Prostate gland (tissue), 2 donors: ENCODE data around the gene LRRC2. TPM values are rescaled to one million over a fixed set of nuclear protein-coding genes. Genes with fewer than 3 reads are reported as not detected.

ENCODE experiments used
- DNase-seq: peaks from one replicate; pipeline ENCODE4 v3.0.0-alpha.2; 2019; ENCODE audit warnings: low spot score
- H3K27ac ChIP-seq, 2 donors: fragments of 200-600 bp; sonication (generic); 2 replicates each; pipeline ENCODE4 v1.5.1; 2017 to 2019
- H3K27me3 ChIP-seq: fragments of 200-600 bp; sonication (generic); replicated peaks from 2 replicates; pipeline ENCODE4 v1.5.1; 2019; ENCODE audit not compliant: insufficient read depth
- H3K36me3 ChIP-seq, 2 donors: fragments of 200-600 bp; sonication (generic); 1 replicate in 1 of 2; 2 replicates in 1 of 2; pipeline versions ENCODE4 v1.5.1 to v1.8.1; 2017 to 2019
- H3K4me1 ChIP-seq: fragments of 200-600 bp; sonication (generic); replicated peaks from 2 replicates; pipeline ENCODE4 v1.5.1; 2019
- H3K4me3 ChIP-seq, 2 donors: fragments of 200-600 bp; sonication (generic); 2 replicates each; pipeline ENCODE4 v1.5.1; 2017 to 2019
- H3K9me3 ChIP-seq: fragments of 200-600 bp; sonication (generic); 2 replicates; pipeline ENCODE4 v1.5.1; 2017
- POLR2A ChIP-seq: fragments of 450-650 bp; IDR thresholded peaks from one replicate; pipeline ENCODE4 v1.6.1; 2016; ENCODE audit warnings: antibody characterized with exemption, mild to moderate bottlenecking
- POLR2AphosphoS5 ChIP-seq: sonication (generic); formaldehyde crosslinking; IDR thresholded peaks from one replicate; pipeline ENCODE4 v1.6.1; 2017; ENCODE audit warnings: antibody characterized with exemption
- WGBS: methylation state at CpG from one replicate; pipeline ENCODE4 v1.1.5; 2018; 5-methylcytosine and 5-hydroxymethylcytosine counted together
- intact Hi-C: fragments of 100-400 bp; cut with DNase I; formaldehyde crosslinking; loops from one replicate; pipeline ENCODE4 v1.14.2; 2022
- total RNA-seq, 2 donors: library from RNA; depleted of rRNA; stranded (reverse); fragments of >200 nt; gene quantifications; one replicate each; pipeline ENCODE4 v1.1.0, GENCODE V29; 2016
- TF ChIP-seq, protein P1 (sequence below), 4 experiments: fragments of 200-600 bp in 2 of 4; fragments of 450-650 bp in 2 of 4; sonication (generic) in 2 of 4; IDR thresholded peaks; 1 replicate in 3 of 4; 2 replicates in 1 of 4; pipeline ENCODE4 v1.5.1; 2016 to 2019; ENCODE audit warnings: antibody characterized with exemption in 4 of 4, mild to moderate bottlenecking in 2 of 4, moderate library complexity in 2 of 4

The LRRC2 gene
- total RNA-seq, 2 donors from 2014 or later: 0.45 to 1.6 TPM

DNA sequence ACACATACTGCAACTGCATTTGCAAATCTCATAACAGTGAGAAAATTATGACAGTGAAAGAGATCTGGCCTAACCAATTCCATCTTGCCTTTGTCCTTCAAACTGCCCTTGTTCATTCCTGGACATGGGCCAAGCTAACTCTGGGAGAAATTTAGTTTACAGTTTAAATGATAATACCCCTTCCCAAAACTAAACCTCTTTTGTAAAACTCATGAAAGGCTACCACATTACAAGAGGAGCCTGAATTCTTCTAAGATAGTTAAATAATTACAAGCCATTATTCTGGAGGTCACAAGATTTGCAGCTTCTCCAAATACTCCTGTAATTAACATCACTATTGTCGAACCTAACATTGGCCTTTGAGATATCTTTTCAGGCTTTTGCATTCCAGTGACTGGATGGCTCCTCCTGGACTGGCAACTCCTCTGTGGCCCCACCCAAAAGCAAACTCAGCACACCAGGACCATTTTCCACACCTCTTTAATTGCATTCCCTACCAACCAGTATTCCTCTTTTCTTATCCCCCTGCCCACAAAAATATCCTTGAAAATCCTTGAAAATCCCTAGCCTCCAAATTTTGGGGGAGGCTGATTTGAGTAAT lies 37.4 kb upstream of the LRRC2 start:
- Histone ChIP-seq H3K27ac (no peak overlapping the region), H3K4me3 (no peak overlapping the region), H3K27me3 (no peaks in the 10 kb centered on the region), H3K4me1 (no peaks in the 10 kb centered on the region), H3K36me3 (no peaks in the 10 kb centered on the region), H3K9me3 (no peaks in the 10 kb centered on the region)
- intact Hi-C loops: no loop called here
- no peak for DNase-seq
- 43% methylated on average over 1 of the region's 1 CpG for WGBS
- TF ChIP-seq POLR2AphosphoS5: no peak
- TF ChIP-seq POLR2A: no peak
- TF ChIP-seq, protein P1, sequence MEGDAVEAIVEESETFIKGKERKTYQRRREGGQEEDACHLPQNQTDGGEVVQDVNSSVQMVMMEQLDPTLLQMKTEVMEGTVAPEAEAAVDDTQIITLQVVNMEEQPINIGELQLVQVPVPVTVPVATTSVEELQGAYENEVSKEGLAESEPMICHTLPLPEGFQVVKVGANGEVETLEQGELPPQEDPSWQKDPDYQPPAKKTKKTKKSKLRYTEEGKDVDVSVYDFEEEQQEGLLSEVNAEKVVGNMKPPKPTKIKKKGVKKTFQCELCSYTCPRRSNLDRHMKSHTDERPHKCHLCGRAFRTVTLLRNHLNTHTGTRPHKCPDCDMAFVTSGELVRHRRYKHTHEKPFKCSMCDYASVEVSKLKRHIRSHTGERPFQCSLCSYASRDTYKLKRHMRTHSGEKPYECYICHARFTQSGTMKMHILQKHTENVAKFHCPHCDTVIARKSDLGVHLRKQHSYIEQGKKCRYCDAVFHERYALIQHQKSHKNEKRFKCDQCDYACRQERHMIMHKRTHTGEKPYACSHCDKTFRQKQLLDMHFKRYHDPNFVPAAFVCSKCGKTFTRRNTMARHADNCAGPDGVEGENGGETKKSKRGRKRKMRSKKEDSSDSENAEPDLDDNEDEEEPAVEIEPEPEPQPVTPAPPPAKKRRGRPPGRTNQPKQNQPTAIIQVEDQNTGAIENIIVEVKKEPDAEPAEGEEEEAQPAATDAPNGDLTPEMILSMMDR (IDR thresholded peaks at IDR 0.05): no peak

GRCh38 chr3:46599590-46599989 lies 33.5 kb upstream of the LRRC2 start:
- intact Hi-C loops: no loop called here
- whole genome bisulfite sequencing: 90% methylated on average over 5 of the region's 5 CpGs
- Histone ChIP-seq H3K27ac (no peak overlapping the region), H3K4me3 (no peak overlapping the region), H3K27me3 (no peaks in the 10 kb centered on the region), H3K9me3 (no peaks in the 10 kb centered on the region), H3K36me3 (no peaks in the 10 kb centered on the region), H3K4me1 (no peaks in the 10 kb centered on the region)
- DNase-seq: no peak
- TF ChIP-seq POLR2AphosphoS5: no peak
- TF ChIP-seq, protein P1 (IDR thresholded peaks at IDR 0.05): no peak
- TF ChIP-seq POLR2A: no peak

- H3K27ac ChIP-seq: no peak overlapping the region
- 84% methylated on average over 8 of the region's 8 CpGs for WGBS
- no peaks in the 10 kb centered on the region for H3K27me3 ChIP-seq
- H3K4me1 ChIP-seq: no peaks in the 10 kb centered on the region
- H3K4me3 ChIP-seq: no peak overlapping the region
- TF ChIP-seq POLR2A: no peak
- no peak for TF ChIP-seq POLR2AphosphoS5
- TF ChIP-seq, protein P1 (IDR thresholded peaks at IDR 0.05): no peak
- intact Hi-C loops: no loop called here
- DNase-seq: no peak
- no peaks in the 10 kb centered on the region for H3K9me3 ChIP-seq
- no peaks in the 10 kb centered on the region for H3K36me3 ChIP-seq
Observed at GRCh38 chr3:46595819-46596314, 29.8 kb upstream of the LRRC2 start.

GRCh38 chr3:46594723-46595122 lies 28.6 kb upstream of the LRRC2 start:
- DNase-seq: no peak
- WGBS: 95% methylated on average over 4 of the region's 4 CpGs
- no peaks in the 10 kb centered on the region for H3K9me3 ChIP-seq
- no peaks in the 10 kb centered on the region for H3K27me3 ChIP-seq
- no peak overlapping the region for H3K27ac ChIP-seq
- H3K4me3 ChIP-seq: no peak overlapping the region
- no peaks in the 10 kb centered on the region for H3K4me1 ChIP-seq
- intact Hi-C loops: no loop called here
- TF ChIP-seq, protein P1 (IDR thresholded peaks at IDR 0.05): no peak
- no peak for TF ChIP-seq POLR2A
- no peak for TF ChIP-seq POLR2AphosphoS5
- H3K36me3 ChIP-seq: no peaks in the 10 kb centered on the region

DNA sequence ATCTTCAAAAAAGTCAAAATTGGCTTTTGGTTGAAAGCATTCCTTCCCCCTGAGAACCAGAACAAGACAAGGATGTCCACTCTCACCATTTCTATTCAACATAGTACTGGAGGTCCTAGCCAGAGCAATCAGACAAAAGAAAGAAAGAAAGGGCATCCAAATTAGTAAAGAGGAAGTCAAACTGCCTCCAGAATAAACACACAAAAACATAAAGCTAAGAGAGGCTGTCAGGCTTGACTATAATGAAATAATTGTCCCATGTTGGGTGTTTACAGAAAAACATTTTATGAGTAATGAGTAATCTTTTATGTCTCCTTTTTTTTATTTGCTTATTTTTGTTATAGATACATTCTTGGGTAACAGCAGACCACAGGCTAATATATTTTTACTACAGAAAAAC lies 27.9 kb upstream of the LRRC2 start:
- no peak for TF ChIP-seq POLR2A
- no peak for DNase-seq
- Histone ChIP-seq H3K27me3 (no peaks in the 10 kb centered on the region), H3K4me1 (no peaks in the 10 kb centered on the region), H3K36me3 (no peaks in the 10 kb centered on the region), H3K9me3 (no peaks in the 10 kb centered on the region), H3K4me3 (no peak overlapping the region), H3K27ac (no peak overlapping the region)
- intact Hi-C loops: no loop called here
